Raji (cell line): ENCODE measurements around the gene USP6NL.

Source experiments
- POLR2A ChIP-seq: IDR thresholded peaks from 2 replicates; pipeline ENCODE4 v1.6.1; 2011; ENCODE audit warnings: low read depth, low read length, control low read depth; ENCODE audit not compliant: insufficient read depth

Gene USP6NL

DNA sequence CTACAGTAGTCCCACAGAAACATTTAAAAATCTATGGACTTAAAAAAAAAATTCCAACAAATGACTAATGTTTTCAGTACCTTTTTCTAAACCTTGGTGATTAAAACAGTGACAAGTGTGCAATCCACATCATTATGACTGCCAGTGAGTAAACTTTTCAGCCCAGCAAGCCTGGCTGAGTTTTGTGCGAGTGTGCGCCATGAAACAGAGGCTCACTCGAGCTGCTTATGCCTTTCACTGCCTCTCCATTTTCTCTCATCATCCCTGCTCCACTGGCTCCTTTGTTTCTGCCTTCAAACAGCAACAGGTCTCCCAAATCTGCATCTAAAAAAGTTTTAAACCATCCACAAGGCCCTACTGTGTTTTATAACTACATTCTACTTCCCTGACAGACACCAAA lies 105.8 kb downstream of the USP6NL start:
- TF ChIP-seq POLR2A = no peak

DNA sequence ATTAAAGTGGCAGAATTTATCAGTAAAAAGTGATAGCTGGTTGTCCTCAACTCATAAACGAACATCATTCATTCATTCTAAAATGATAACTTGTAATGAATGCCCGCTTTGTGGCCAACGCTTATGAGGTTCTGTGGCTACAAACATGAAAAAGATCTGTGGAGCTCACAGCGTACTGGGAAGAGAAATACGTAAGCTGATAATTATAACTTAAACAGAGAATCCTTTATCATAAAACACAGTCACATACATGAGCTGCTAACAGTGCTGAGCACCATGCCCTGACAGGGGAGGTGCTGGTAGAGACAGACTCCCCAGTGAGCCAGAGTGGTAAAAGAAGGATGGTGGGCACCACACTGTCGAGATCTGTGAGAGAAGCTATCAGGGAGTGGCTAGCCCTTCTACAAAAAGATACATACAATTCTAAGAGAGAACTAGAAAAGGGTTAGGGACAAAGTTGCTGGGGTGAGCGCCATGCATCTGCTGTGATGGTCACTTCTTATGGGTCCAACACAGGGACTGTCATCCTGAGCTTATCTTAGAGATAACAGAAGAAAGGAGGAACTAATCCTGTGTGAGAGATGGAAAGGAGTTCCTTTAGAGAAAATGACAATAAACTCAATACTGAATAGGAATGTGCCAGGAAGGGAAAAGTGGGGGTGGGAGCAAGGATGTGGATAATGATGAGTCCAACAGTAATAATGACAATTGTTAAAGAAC lies 106.7 kb downstream of the USP6NL start:
- no peak for TF ChIP-seq POLR2A

DNA sequence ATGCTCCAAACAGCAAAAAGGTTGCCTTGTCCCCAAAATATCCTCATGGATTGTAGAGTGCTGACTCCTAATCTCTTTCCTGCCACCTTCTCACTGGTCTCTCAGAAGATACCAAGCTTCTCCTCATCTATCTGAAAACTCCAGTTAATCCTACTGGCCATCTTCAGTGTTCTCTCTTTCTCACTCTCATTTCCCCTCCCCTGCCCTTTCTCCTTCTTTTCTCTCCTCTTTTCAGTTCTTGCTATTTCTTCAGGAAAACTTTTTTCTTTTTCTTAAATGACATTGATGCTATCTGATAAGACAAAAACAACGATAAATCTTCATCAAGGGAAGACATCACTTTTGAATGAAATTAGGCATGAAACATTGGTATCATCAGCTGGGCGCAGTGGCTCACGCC lies 109.8 kb downstream of the USP6NL start:
- no peak for TF ChIP-seq POLR2A

DNA sequence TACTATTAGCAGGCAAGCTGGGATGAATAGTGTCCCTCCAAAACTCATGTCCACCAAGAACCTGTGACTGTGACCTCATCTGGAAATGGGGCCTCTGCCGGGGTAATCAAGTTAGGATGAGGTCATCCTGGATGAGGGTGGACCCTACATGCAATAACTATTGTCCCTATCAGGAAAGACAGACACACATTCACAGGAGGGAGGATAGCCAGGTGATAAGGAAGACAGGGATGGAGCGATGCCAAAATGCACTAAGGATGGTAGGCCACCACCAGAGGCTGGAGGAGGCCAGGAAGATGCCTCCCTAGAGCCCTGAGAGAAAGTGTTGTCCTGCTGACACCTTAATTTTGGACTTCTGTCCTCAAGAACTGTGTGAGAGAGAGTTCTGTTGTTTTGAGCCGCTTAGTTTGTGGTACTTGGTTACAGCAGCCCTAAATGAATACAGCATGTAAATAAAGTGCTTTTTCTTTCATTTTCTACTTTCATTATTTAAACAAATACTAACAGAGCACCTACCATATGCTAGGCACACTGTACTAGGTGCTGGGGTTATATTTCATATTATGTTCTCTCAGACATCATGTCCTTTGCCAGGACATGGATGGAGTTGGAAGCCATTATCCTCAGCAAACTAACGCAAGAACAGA lies 111.9 kb downstream of the USP6NL start:
- no peak for TF ChIP-seq POLR2A

- no peak for TF ChIP-seq POLR2A
These were observed 113.1 kb downstream of the USP6NL start for GRCh38 chr10:11498399-11498798.

- no peak for TF ChIP-seq POLR2A
These were observed 117.8 kb downstream of the USP6NL start for GRCh38 chr10:11493646-11494045.

GRCh38 chr10:11491087-11491486 lies 120.4 kb downstream of the USP6NL start:
- TF ChIP-seq POLR2A = no peak

DNA sequence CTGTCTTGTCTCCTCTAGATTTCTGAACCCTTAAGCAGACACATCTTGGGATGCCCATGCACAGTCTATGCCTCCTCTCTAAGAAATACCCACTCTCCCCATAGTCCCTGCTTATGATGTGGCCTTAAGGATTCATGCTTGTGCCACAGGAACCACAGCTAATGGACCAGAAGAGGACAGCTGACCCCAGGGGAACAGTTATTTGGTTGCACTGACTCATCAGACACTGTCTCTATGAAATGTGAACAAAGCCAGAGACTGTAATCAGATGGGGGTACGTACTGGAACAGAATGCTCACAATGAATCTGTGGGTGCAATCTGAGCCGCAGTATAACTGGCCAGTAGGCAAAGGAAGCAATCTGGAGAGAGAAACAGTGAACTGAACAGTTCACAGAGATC lies 121.9 kb downstream of the USP6NL start:
- no peak for TF ChIP-seq POLR2A

DNA sequence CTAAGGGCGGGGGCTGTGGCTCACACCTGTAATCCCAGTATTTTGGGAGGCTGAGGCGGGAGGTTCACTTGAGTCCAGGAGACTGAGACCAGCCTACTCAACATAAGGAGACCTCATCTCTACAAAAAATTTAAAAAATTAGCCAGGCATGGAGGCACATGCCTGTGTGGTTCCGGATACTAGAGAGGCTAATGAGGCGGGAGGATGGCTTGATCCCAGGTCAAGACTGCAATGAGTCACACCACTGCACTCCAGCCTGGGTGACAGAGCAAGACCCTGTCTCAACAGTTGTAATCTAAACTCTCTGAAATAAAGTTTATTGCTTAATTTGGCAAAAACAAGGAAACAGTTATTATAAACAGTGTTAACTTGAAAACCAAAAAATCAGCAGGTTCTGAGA lies 123.3 kb downstream of the USP6NL start:
- TF ChIP-seq POLR2A = no peak

DNA sequence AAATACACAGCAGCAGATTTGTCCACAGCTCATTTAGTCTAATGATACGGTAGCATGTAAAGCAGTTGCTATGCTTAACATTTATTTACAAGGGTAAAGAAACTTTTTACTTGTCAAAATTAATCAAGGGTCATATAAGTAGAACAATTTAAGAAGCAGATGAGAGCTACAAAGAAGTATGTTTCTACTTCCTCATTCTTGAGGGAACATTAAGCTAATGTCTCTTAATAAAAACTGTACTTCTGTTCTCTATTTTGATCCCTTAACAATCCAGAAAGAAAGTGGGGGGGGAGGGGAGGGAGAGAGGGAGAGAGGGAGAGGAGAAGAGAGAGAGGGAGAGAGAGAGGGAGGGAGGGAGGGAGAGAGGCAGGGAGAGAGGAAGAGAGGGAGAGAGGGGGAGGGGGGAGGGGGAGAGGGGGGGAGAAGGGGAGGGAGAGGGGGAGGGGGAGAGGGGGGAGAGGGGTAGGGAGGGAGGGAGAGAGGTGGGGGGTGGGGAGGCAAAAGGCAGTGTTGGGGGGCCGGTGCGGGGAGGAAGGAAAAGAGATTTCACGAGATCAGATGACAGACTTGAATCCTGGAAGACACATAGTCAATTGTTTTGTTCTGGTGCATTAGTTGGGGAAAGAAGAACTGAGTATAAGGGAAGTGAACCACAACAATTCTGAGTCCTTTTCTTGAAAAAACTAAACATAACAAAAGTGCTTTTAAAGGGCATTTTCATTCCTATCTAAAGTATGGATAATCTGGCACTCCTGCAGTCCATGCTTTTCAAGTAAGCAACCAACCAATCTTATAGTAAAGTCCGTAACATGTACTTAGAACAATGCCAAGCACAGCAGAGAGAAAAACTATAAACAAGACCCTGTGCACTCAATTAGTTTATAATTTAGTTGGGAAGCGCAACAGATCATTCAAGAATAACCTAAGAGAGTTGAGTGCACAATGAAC lies 128.0 kb downstream of the USP6NL start:
- TF ChIP-seq POLR2A = no peak

DNA sequence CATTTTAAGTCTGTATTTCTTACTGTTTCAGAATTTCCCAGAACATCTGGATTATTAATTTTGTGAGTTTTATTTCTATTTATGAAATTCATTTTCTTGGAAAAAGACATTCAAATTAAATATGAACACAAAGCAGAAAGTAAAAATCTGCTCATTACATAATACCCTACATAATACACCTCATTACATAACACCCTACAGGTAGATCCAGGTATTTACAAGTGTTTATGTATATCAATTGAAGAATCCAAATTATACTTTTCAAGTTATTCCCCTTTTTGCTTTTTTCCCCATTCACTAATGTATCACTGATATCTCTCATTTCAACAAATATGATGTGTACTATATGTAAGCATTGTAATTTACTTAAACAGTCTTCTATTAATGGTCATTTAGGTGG lies 129.1 kb downstream of the USP6NL start:
- TF ChIP-seq POLR2A = no peak

- TF ChIP-seq POLR2A = no peak
These were observed 130.8 kb downstream of the USP6NL start for GRCh38 chr10:11480687-11481086.

DNA sequence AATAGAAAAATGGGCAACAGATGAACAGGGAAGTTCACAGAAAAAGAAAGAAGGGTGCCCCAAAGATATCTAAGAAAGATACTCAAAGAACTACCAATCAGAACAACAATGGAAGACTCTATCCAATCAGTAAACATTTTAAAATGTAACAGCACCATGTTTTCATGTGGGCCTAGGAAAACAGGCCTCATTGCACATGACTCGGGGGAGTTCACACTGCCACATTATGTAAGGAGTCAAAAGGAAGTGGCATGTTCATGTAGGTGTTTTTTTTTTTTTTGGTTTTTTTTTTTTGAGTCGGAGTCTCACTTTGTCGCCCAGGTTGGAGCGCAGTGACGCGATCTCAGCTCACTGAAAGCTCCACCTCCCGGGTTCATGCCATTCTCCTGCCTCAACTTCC lies 132.2 kb downstream of the USP6NL start:
- no peak for TF ChIP-seq POLR2A

DNA sequence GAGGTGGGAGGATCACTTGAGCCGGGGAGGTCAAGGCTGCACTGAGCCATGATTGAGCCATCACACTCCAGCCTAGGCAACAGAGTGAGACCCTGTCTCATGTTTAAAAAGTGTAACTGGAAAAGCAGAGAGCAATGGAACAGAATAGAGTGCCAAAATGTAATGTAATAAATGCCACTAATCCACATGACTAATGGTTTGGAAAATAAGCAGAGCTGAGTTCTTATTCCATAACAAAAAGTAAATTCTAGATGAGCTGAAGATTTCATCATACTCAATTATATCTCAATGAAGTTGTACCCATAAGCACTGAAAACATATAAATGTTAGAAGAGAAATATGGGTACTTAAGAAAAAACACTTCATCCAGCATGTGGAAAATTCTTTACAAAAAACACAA lies 132.6 kb downstream of the USP6NL start:
- TF ChIP-seq POLR2A = no peak

- TF ChIP-seq POLR2A = no peak
These were observed 135.5 kb downstream of the USP6NL start for GRCh38 chr10:11475831-11476434.
